Measurements from ENCODE around the gene RAB24.
"Not testable (repeated sequence)": the region's sequence is repeated elsewhere in the genome, so short reads cannot be mapped to it uniquely, and the experiment has no call there.

Gene RAB24

GRCh38 chr5:177303121-177303924 lies at the start of gene RAB24, which contains the start of gene PRELID1:
RAB24 (minus strand) TSS chr5:177303719; CDS start chr5:177303288, 431 bp downstream.
PRELID1 (plus strand) TSS chr5:177303799; CDS start chr5:177303986, 187 bp downstream.
- peak; percentile 83 for DNase-seq (ENCODE audit: low read depth)

DNA sequence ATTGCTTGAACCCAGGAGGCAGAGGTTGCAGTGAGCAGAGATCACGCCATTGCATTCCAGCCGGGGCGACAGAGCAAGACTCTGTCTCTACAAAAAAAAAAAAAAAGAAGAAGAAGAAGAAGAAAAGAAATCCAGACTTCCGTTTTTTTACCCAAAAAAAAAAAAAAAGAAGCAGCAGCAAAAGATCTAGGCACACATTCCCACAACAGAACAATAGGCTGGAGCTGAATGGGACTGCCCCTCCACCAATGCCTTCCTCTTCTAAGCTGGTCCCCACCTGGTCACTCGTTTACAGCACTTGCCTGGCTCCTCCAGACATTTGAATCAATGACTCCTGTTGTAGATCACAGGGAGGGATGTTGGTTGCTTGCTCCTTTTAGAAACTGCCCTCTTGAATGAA lies 49.6 kb upstream of the RAB24 start:
- DNase-seq (ENCODE audit: low read depth), result no peak

DNA sequence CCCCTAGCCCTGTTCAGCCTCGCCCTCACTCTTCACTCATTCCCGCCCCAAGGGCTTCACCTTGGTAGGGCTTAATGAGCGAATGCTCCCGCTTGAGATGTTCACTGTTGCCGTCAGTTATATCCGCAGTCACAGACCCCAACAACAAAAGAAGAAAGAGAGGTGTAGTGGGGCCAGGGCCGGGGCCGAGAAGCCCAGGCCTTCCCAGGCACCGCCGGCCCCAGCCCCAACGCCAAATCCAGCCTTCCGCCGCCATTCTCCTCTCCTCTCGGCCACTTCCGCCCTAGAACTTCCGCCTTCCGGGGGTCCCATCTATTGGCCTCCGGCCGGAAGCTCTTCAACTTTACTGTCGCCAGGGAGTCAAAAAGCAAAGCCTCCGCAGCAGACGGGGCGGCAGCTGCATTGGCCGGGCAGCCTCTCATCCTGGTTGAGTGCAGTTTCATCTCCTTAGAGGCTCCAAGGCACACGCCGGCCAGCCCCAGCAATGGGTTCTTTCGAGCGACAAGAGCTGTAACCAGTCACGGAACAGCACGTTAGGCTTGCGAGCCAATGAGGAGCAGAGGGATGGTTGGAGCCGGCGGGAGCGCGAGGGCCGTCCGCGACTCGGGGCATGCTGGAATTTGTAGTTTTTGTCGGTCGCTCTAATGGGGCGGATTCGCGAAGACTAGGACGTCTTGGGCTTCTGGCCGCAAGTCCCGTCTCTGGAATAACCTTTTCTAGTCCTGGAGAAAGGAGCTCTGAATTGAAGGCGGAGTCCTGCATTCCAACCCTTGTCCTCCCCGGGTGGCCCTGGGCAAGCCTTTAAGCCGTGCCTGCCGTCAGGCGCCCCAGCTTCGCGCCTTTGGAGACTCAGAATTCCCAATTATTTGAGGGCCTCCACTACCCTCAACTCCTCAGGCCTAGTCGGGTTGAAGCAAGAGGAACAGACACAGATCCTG lies 48.1 kb upstream of the RAB24 start, which contains the start of gene LMAN2:
TSS of gene LMAN2 (minus strand) at position 277 of the 938 bp plus-strand sequence. CDS start at position 256, 21 bp downstream.
- peak; percentile 97 for DNase-seq (ENCODE audit: low read depth)

DNA sequence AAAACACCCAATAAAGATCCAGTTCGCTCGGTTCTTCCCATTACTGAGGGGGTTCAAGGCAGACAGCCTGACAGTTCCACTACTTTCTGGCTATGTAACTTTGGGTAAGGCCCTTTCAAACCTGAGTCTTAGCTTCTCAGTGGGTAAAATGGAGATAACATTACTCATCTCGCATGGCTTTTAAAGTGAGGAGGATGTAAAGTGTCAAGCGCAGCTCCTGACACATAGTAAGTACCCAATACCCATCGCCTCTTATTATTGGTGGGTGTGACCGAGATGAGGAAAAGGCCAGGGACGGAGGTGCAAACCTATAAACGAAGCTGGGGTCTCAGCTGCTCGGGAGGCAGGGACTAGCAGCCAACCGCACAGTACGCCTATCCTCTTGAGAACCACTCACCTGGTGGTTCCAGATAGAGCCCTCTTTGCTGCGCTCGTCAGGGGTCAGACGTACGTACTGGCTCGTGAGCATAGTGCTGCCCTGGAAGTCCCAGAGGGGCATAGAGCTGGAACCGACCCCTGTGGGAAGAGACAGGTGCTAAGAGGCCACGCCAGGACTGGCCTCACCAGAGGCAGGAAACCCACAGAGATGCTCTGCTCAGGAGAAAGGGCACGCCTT lies 47.4 kb upstream of the RAB24 start:
- no peak for DNase-seq (ENCODE audit: low read depth)

GRCh38 chr5:177349762-177350161 lies 46.2 kb upstream of the RAB24 start:
- no peak for DNase-seq (ENCODE audit: low read depth)

DNA sequence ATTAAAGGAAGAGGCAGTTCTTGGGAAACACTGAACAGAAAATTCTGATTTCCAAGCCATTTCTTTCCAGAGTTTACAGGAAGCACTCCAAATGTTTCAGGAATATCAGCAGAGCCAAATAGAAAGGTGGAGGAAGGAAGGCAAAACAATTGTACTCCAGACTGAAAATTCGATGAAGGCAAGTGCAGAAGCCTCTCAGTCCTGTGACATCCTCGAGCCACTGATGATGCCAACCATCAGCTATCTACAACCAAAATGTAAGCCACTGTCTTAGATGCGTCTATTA lies 45.8 kb upstream of the RAB24 start:
- DNase-seq (ENCODE audit: low read depth), result no peak

GRCh38 chr5:177347699-177348098 lies 44.2 kb upstream of the RAB24 start:
- no peak for DNase-seq (ENCODE audit: low read depth)

DNA sequence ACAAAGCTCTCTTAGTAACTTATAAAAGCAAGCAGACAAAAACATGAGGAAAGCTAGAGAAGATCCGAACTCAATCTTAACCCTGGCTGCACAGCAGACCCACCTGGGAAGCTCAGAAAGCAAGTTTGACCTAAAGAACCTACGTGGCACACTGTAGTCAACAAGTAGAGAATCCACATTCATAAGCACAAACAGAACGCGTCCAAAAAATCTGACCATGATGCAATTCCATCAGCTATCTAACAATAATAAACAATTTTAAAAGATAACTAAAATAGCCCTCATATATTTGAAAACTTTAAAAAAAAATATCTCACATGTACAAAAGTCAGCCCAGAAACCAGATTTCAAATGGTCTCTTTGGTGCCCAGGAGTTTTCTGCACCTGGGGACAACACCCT lies 43.3 kb upstream of the RAB24 start:
- peak; percentile 35 for DNase-seq (ENCODE audit: low read depth)

DNA sequence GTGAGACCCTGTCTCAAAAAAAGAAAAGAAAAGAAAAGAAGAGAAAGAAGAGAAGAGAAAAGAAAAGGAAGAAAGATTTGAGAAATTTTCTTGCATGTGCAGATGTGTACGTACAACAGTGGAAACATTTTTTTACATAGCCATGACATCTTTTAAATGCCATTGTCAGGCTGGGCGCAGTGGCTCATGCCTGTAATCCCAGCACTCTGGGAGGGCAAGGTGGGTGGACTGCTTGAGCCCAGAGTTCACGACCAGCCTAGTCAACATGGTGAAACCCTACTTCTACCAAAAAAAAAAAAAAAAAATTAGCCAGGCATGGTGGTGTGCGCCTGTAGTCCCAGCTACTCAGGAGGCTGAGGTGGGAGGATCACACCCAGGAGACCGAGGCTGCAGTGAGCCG lies 41.4 kb upstream of the RAB24 start:
- no peak for DNase-seq (ENCODE audit: low read depth)

GRCh38 chr5:177343777-177344176 lies 40.3 kb upstream of the RAB24 start:
- no peak for DNase-seq (ENCODE audit: low read depth)

DNA sequence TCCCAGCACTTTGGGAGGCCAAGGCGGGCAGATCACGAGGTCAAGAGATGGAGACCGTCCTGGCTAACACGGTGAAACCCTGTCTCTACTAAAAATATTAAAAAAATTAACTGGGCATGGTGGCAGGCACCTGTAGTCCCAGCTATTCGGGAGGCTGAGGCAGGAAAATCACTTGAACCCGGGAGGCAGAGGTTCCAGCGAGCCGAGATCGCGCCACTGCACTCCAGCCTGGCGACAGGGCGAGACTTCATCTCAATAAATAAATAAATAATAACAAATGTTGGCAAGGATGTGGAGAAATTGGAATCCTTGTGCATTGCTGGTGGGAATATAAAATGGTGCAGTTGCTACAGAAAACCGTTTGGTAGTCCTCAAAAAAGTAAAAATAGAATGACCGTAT lies 39.5 kb upstream of the RAB24 start:
- DNase-seq (ENCODE audit: low read depth), result not testable (repeated sequence)

DNA sequence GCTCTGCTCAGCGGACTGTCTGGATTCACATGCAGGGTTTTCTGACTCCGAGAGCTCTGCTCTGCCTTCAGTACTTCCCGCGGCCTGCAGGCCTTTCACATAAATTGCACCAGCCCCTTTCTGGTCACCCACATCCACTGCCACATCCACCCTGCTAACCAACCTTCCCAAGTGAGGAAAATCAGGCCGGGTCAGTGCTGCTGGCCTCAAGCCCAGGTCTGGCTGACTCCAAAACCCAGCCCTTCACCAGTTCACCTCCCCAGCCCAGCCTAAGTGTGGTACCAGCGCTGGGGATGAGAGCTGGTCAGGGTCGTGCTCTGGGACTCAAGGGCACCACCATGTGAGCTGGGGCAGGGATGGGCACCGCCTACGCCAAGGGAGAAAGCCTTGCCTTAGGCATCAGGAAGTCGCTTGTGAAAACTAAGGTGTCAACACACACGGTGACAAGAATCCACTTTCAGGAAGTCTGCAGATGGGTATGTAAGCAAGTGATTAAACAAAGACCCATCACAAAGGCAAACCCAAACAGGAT lies 35.7 kb upstream of the RAB24 start:
- DNase-seq (ENCODE audit: low read depth), result no peak

DNA sequence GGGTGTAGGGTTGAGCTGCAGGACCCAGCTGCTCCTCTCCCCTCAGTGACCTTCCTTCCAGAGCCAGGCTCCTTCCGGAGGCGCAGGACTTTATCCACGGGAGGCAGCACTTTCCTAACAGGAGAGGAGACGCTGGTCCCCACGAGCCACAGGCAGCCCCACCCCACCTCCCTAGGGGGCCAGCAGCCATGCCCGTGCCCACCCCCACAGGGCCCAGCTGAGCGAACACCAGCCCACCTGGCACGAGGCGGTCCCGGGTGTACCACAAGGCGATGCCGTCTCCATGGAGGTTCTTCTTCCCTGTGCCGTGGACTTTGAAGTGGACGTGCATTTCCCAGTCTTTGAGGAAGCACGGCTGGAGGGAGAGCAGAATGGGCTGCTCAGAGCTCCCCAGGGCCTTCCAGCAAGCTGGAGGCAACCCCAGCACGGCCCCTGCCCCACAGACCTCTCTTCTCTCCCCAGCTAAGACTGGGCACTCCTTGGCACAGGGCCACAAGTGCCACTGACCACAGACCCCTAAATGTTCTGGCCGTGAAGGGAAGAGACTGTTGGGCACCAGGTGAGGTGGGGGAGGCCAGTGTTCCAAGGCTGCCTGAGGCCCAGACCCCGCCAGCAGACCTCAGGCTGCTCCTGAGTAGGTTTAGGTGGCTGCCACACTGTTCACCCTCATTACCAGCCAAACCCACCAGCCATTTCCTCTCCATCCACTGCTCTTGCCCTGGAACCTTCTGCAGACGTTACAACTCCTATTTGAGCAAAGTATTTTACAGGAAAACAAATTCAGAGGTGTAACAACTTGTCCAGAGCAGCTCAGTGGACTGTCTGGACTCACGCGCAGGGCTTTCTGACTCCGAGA lies 35.0 kb upstream of the RAB24 start:
- no peak for DNase-seq (ENCODE audit: low read depth)

GRCh38 chr5:177336603-177337494 lies 33.3 kb upstream of the RAB24 start:
- DNase-seq (ENCODE audit: low read depth), result no peak

DNA sequence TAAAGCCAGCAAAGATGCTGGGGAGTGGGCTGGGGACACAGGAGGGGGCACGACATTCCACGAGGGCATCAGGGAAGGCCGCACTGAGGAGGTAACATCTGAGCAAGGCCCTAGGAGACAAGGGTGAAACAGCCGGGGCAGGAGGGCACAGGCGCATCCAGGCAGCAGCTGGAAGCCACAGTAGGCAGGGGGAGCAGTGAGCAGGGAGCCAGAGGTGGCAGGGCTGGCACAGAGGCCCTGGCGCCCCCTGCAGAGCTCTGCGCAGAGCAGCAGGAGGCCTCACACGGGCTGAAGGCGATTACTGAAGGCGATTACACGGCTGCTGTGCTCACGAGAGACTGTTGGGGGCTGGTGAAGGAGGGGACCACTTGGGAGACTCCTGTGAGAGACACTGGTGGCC lies 32.6 kb upstream of the RAB24 start:
- no peak for DNase-seq (ENCODE audit: low read depth)

GRCh38 chr5:177335701-177336065 lies 32.2 kb upstream of the RAB24 start:
- DNase-seq (ENCODE audit: low read depth), result no peak

DNA sequence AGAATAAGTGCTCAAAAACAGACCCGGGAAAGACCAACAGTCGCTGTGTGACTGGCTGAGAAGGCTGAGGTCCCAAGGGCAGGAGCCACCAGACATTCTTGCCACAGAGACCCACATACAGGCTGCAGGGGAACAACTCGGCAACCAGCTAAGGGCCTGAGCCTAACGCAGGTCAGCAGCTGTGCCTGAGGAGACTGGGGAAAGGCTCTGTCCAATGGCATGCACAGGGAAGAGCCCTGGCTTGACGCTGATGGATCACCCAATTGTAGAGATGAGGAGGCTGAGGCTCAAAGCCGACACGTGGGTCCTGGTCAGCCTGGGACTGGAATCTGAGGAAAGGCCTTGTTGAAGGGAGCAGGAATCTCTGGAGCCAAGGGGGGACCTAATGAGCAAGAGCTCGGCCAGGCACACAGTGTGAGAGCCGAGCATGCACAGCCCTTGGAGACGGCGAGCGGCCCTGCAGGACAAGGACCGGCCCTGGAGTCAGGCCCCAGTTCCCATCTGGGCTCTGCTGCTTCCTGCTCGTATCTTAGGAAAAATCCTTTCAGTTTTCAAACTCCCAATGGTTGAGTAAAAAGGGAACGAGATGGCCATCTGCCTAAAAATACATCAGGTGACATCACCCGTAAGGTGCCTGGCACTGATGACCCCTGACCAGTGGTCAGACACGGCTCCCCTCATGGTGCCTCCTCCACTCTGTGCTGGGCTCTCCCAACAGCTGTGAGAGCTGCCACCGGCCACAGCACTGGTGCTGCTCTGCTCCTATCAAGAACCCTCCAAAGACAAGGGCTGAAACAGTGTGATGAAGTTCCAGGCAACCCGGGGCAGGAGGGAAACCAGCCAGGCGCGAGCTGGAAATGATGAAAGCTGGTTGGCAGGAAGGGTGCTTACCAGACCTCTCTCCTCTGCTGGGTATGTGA lies 31.5 kb upstream of the RAB24 start:
- no peak for DNase-seq (ENCODE audit: low read depth)

DNA sequence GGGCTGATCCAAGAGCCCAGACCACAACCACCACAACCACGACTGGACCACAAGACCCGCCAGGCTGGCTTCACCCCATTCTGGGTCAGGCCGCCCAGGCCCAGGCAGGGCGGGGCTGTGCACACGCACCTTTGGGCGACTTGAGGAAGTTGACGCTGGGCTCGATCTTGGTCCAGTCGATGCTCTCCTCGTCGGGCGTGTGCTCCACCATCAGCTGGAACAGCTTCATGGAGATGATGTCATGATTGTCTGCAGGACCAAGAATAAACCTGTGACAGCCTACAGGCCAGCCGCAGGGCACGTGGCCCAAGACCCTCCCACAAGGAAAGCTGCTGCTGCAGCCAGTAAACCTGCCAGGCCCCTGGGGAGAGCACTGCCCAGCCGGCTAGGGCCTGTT lies 30.6 kb upstream of the RAB24 start:
- DNase-seq (ENCODE audit: low read depth), result no peak

GRCh38 chr5:177333420-177334154 lies 30.1 kb upstream of the RAB24 start:
- no peak for DNase-seq (ENCODE audit: low read depth)

All from iris pigment epithelial cell (primary cell).